Parathyroid adenoma (tissue), 2 donors: ENCODE measurements around the gene ACBD6.
"Not testable (repeated sequence)": the region's sequence is repeated elsewhere in the genome, so short reads cannot be mapped to it uniquely, and the experiment has no call there.

Experiments
- H2AFZ ChIP-seq: fragments of 300-600 bp; sonication (generic); one replicate; pipeline ENCODE4 v1.7.0; 2017; ENCODE audit warnings: antibody characterized with exemption, mild to moderate bottlenecking
- H3K27ac ChIP-seq: fragments of 300-600 bp; sonication (generic); one replicate; pipeline ENCODE4 v1.7.0; 2017
- H3K27me3 ChIP-seq: fragments of 300-600 bp; sonication (generic); one replicate; pipeline ENCODE4 v1.7.0; 2017; ENCODE audit warnings: low read length; ENCODE audit not compliant: control insufficient read depth, insufficient read depth
- H3K36me3 ChIP-seq: fragments of 300-600 bp; sonication (generic); one replicate; pipeline ENCODE4 v1.7.0; 2017; ENCODE audit warnings: low read length; ENCODE audit not compliant: control insufficient read depth, insufficient read depth
- H3K4me1 ChIP-seq: fragments of 300-600 bp; sonication (generic); one replicate; pipeline ENCODE4 v1.7.0; 2017; ENCODE audit warnings: control low read depth
- H3K4me2 ChIP-seq: fragments of 300-600 bp; sonication (generic); one replicate; pipeline ENCODE4 v1.7.0; 2017; ENCODE audit warnings: low read length
- H3K4me3 ChIP-seq: fragments of 300-600 bp; sonication (generic); one replicate; pipeline ENCODE4 v1.7.0; 2017; ENCODE audit warnings: low read depth, low read length
- H3K79me2 ChIP-seq: fragments of 300-600 bp; sonication (generic); one replicate; pipeline ENCODE4 v1.7.0; 2017; ENCODE audit warnings: control low read depth
- H3K9ac ChIP-seq: fragments of 300-600 bp; sonication (generic); one replicate; pipeline ENCODE4 v1.7.0; 2017; ENCODE audit warnings: mild to moderate bottlenecking
- H3K9me3 ChIP-seq: fragments of 300-600 bp; sonication (generic); one replicate; pipeline ENCODE4 v1.7.0; 2017; ENCODE audit warnings: low read length; ENCODE audit not compliant: control insufficient read depth
- TF ChIP-seq, protein P1 (sequence below): fragments of 300-600 bp; sonication (generic); IDR thresholded peaks from one replicate; pipeline ENCODE4 v1.7.0; 2017; ENCODE audit warnings: antibody characterized with exemption, mild to moderate bottlenecking
- donor health status: primary hyperparathyroidism.

Gene ACBD6

GRCh38 chr1:180502361-180503279, at the start of gene ACBD6:
Gene ACBD6 (minus strand): TSS chr1:180502577. CDS start chr1:180502266, 311 bp downstream.
- peaks cover 4% of the 10 kb centered on the region for H3K4me1 ChIP-seq
- H3K4me2 ChIP-seq = peak within 1 kb of the TSS; percentile 68
- TF ChIP-seq, protein P1, sequence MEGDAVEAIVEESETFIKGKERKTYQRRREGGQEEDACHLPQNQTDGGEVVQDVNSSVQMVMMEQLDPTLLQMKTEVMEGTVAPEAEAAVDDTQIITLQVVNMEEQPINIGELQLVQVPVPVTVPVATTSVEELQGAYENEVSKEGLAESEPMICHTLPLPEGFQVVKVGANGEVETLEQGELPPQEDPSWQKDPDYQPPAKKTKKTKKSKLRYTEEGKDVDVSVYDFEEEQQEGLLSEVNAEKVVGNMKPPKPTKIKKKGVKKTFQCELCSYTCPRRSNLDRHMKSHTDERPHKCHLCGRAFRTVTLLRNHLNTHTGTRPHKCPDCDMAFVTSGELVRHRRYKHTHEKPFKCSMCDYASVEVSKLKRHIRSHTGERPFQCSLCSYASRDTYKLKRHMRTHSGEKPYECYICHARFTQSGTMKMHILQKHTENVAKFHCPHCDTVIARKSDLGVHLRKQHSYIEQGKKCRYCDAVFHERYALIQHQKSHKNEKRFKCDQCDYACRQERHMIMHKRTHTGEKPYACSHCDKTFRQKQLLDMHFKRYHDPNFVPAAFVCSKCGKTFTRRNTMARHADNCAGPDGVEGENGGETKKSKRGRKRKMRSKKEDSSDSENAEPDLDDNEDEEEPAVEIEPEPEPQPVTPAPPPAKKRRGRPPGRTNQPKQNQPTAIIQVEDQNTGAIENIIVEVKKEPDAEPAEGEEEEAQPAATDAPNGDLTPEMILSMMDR = no peak
- H3K27me3 ChIP-seq = no peaks in the 10 kb centered on the region
- H3K36me3 ChIP-seq = no peaks in the 10 kb centered on the region
- H3K4me3 ChIP-seq = peak within 1 kb of the TSS; percentile 84
- H3K79me2 ChIP-seq = no peaks in the 10 kb centered on the region
- peak within 1 kb of the TSS; percentile 86 for H3K27ac ChIP-seq
- H2AFZ ChIP-seq = peak within 1 kb of the TSS; percentile 95
- peak within 1 kb of the TSS; percentile 46 for H3K9ac ChIP-seq
- no peaks in the 10 kb centered on the region for H3K9me3 ChIP-seq

- H3K4me2 ChIP-seq = no peak overlapping the region
- no peaks in the 10 kb centered on the region for H3K27me3 ChIP-seq
- H3K9me3 ChIP-seq = no peaks in the 10 kb centered on the region
- H3K4me1 ChIP-seq = no peaks in the 10 kb centered on the region
- H3K36me3 ChIP-seq = no peaks in the 10 kb centered on the region
- H3K27ac ChIP-seq = no peak overlapping the region
- H3K9ac ChIP-seq = no peak overlapping the region
- H3K4me3 ChIP-seq = no peak overlapping the region
- H2AFZ ChIP-seq = no peak overlapping the region
- no peaks in the 10 kb centered on the region for H3K79me2 ChIP-seq
- TF ChIP-seq, protein P1 = no peak
Observed at GRCh38 chr1:180551997-180552396, 49.6 kb upstream of the ACBD6 start.

DNA sequence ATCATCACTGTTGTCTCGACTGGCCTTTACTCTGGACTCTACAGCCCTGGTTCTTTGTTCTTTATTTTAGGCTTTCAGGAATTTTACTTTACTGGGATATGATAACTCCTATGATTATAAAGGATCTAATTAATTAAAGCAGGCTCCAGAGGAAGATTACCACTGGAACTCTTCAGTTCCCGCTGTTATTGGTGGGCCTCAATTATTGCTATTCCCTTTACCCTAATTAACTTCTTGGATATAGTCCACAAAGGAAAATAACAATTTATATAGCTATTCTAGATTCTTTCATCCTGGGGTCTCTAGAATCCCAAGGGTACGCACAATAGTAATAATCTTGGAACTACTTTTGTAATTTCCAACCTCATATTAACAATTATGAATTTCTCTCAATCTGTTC, 47.9 kb upstream of the ACBD6 start:
- Histone ChIP-seq H3K27ac (no peak overlapping the region), H3K4me2 (no peak overlapping the region), H2AFZ (no peak overlapping the region), H3K9ac (no peak overlapping the region), H3K27me3 (no peaks in the 10 kb centered on the region), H3K9me3 (no peaks in the 10 kb centered on the region), H3K4me3 (no peak overlapping the region), H3K4me1 (no peaks in the 10 kb centered on the region), H3K36me3 (no peaks in the 10 kb centered on the region), H3K79me2 (no peaks in the 10 kb centered on the region)
- TF ChIP-seq, protein P1 = no peak

- not testable (repeated sequence) for H2AFZ ChIP-seq, H3K27me3 ChIP-seq, H3K9me3 ChIP-seq, H3K9ac ChIP-seq, H3K4me3 ChIP-seq, H3K79me2 ChIP-seq, H3K36me3 ChIP-seq, H3K27ac ChIP-seq, H3K4me2 ChIP-seq, H3K4me1 ChIP-seq
Observed at GRCh38 chr1:180549770-180550169, 47.4 kb upstream of the ACBD6 start.

- Histone ChIP-seq H3K36me3 (no peaks in the 10 kb centered on the region), H3K9ac (no peak overlapping the region), H3K27ac (no peak overlapping the region), H3K4me3 (no peak overlapping the region), H3K79me2 (no peaks in the 10 kb centered on the region), H3K27me3 (no peaks in the 10 kb centered on the region), H3K4me1 (peaks cover 3% of the 10 kb centered on the region), H3K4me2 (no peak overlapping the region), H3K9me3 (no peaks in the 10 kb centered on the region), H2AFZ (peak overlapping the region; percentile 46)
- TF ChIP-seq, protein P1 = no peak
Observed at GRCh38 chr1:180548686-180549317, 46.4 kb upstream of the ACBD6 start.
